H1 (cell line): ENCODE results near the gene COL5A1. TPM values are rescaled to one million over a fixed set of nuclear protein-coding genes. Genes with fewer than 3 reads are reported as not detected.

Experiments
- ASH2L ChIP-seq: fragments of 200-600, 300-600 bp; sonication (generic); IDR thresholded peaks from one replicate; pipeline ENCODE4 v1.7.1; 2017; ENCODE audit warnings: low read length
- BCL11A ChIP-seq, 2 experiments: IDR thresholded peaks; one replicate each; pipeline ENCODE4 v1.6.1; 2011; ENCODE audit warnings: low read depth in 2 of 2, low read length in 2 of 2, mild to moderate bottlenecking in 2 of 2
- CREB1 ChIP-seq: IDR thresholded peaks from 2 replicates; pipeline ENCODE4 v1.6.1; 2012; ENCODE audit warnings: inconsistent platforms
- CTBP2 ChIP-seq: IDR thresholded peaks from 2 replicates; pipeline ENCODE4 v1.7.0; 2011; ENCODE audit warnings: borderline replicate concordance, mild to moderate bottlenecking, moderate library complexity, mixed read lengths, low read length; ENCODE audit not compliant: insufficient read depth, insufficient read length
- NANOG ChIP-seq: IDR thresholded peaks from 2 replicates; pipeline ENCODE4 v1.6.1; 2011; ENCODE audit warnings: low read length, low read depth, mild to moderate bottlenecking, inconsistent platforms; ENCODE audit not compliant: insufficient read depth, poor library complexity, severe bottlenecking
- RAD21 ChIP-seq, 2 experiments: IDR thresholded peaks in 1 of 2; conservative IDR thresholded peaks in 1 of 2; 2 replicates each; pipeline ENCODE4 v1.6.1; 2011; ENCODE audit warnings: low read depth in 2 of 2, low read length in 2 of 2, improper control_type of control experiment in 1 of 2, inconsistent platforms in 1 of 2, mild to moderate bottlenecking in 1 of 2, moderate library complexity in 1 of 2
- SIN3A ChIP-seq, 2 experiments: IDR thresholded peaks in 1 of 2; conservative IDR thresholded peaks in 1 of 2; 2 replicates each; pipeline ENCODE4 v1.6.1; 2011 to 2012; ENCODE audit warnings: low read length in 2 of 2, improper control_type of control experiment in 1 of 2, low read depth in 1 of 2, mild to moderate bottlenecking in 1 of 2
- TBP ChIP-seq: IDR thresholded peaks from 2 replicates; pipeline ENCODE4 v1.6.1; 2011; ENCODE audit warnings: low read depth, low read length, improper control_type of control experiment
- polyA plus RNA-seq, 7 experiments: library from polyadenylated mRNA; depleted of rRNA in 3 of 7; stranded (reverse) in 5 of 7; unstranded in 2 of 7; fragments of >200 nt in 5 of 7; fragments of 200-250 nt in 2 of 7; gene quantifications; 1 replicate in 5 of 7; 2 replicates in 1 of 7; 4 replicates in 1 of 7; pipeline versions ENCODE4 v1.2.1 to v1.2.3, GENCODE V29; 2011 to 2013; ENCODE audit warnings: missing spikeins in 2 of 7, mixed read lengths in 2 of 7
- total RNA-seq: library from RNA; stranded (reverse); fragmentation: NEBNext Ultra II Directional; extraction: Animal tissue kit (Norgen Biotek cat#: 25700); gene quantifications from 2 replicates; pipeline ENCODE4 v1.2.1, GENCODE V29; 2021
- TF ChIP-seq, protein P1 (sequence below): fragments of 300-600 bp; sonication (generic); IDR thresholded peaks from 2 replicates; pipeline ENCODE4 v1.7.1; 2012; ENCODE audit warnings: low read length, moderate library complexity, mild to moderate bottlenecking, inconsistent platforms; ENCODE audit not compliant: insufficient replicate concordance
- TF ChIP-seq, protein P2 (sequence below): IDR thresholded peaks from 2 replicates; pipeline ENCODE4 v1.6.1; 2012; ENCODE audit warnings: inconsistent platforms

Gene COL5A1
- total and polyA plus RNA-seq, 2 of the 8 experiments (the other 6 are each of a cell fraction or from before 2014, with no cell fraction given): 3.8 to 12.0 TPM

DNA sequence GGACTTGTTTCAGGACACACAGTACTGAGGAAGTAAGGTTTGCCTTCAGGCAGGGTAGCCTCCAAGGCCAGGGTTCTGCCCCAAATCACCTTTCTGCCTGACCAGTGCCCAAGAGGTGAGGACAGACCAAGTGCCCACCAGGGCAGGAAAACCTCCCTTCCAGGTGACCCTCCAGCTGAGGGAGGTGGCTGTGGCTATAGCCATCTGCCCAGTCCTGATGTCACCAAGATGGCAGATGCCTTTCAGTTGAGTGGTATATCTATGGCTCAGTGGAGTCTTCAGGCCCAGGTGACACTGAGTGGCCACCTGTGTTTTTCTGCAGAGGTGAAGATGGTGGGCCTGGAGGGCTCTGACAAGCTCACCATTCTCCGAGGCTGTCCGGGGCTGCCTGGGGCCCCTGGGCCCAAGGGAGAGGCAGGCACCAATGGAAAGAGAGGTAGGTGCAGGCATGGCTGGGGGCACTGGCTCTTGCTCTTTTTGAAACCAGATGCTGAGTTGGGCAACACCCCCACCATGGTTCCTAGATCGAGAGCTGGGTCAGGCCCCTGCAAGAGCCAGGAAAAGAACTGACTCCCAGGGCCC, 240.7 kb downstream of the COL5A1 start (continued):
- TF ChIP-seq, protein P1, sequence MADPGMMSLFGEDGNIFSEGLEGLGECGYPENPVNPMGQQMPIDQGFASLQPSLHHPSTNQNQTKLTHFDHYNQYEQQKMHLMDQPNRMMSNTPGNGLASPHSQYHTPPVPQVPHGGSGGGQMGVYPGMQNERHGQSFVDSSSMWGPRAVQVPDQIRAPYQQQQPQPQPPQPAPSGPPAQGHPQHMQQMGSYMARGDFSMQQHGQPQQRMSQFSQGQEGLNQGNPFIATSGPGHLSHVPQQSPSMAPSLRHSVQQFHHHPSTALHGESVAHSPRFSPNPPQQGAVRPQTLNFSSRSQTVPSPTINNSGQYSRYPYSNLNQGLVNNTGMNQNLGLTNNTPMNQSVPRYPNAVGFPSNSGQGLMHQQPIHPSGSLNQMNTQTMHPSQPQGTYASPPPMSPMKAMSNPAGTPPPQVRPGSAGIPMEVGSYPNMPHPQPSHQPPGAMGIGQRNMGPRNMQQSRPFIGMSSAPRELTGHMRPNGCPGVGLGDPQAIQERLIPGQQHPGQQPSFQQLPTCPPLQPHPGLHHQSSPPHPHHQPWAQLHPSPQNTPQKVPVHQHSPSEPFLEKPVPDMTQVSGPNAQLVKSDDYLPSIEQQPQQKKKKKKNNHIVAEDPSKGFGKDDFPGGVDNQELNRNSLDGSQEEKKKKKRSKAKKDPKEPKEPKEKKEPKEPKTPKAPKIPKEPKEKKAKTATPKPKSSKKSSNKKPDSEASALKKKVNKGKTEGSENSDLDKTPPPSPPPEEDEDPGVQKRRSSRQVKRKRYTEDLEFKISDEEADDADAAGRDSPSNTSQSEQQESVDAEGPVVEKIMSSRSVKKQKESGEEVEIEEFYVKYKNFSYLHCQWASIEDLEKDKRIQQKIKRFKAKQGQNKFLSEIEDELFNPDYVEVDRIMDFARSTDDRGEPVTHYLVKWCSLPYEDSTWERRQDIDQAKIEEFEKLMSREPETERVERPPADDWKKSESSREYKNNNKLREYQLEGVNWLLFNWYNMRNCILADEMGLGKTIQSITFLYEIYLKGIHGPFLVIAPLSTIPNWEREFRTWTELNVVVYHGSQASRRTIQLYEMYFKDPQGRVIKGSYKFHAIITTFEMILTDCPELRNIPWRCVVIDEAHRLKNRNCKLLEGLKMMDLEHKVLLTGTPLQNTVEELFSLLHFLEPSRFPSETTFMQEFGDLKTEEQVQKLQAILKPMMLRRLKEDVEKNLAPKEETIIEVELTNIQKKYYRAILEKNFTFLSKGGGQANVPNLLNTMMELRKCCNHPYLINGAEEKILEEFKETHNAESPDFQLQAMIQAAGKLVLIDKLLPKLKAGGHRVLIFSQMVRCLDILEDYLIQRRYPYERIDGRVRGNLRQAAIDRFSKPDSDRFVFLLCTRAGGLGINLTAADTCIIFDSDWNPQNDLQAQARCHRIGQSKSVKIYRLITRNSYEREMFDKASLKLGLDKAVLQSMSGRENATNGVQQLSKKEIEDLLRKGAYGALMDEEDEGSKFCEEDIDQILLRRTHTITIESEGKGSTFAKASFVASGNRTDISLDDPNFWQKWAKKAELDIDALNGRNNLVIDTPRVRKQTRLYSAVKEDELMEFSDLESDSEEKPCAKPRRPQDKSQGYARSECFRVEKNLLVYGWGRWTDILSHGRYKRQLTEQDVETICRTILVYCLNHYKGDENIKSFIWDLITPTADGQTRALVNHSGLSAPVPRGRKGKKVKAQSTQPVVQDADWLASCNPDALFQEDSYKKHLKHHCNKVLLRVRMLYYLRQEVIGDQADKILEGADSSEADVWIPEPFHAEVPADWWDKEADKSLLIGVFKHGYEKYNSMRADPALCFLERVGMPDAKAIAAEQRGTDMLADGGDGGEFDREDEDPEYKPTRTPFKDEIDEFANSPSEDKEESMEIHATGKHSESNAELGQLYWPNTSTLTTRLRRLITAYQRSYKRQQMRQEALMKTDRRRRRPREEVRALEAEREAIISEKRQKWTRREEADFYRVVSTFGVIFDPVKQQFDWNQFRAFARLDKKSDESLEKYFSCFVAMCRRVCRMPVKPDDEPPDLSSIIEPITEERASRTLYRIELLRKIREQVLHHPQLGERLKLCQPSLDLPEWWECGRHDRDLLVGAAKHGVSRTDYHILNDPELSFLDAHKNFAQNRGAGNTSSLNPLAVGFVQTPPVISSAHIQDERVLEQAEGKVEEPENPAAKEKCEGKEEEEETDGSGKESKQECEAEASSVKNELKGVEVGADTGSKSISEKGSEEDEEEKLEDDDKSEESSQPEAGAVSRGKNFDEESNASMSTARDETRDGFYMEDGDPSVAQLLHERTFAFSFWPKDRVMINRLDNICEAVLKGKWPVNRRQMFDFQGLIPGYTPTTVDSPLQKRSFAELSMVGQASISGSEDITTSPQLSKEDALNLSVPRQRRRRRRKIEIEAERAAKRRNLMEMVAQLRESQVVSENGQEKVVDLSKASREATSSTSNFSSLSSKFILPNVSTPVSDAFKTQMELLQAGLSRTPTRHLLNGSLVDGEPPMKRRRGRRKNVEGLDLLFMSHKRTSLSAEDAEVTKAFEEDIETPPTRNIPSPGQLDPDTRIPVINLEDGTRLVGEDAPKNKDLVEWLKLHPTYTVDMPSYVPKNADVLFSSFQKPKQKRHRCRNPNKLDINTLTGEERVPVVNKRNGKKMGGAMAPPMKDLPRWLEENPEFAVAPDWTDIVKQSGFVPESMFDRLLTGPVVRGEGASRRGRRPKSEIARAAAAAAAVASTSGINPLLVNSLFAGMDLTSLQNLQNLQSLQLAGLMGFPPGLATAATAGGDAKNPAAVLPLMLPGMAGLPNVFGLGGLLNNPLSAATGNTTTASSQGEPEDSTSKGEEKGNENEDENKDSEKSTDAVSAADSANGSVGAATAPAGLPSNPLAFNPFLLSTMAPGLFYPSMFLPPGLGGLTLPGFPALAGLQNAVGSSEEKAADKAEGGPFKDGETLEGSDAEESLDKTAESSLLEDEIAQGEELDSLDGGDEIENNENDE: no peak
- TF ChIP-seq NANOG: no peak
- no peak for TF ChIP-seq ASH2L
- TF ChIP-seq BCL11A (IDR thresholded peaks at IDR 0.05; ENCODE audit: low read depth in 2 of 2, low read length in 2 of 2): no peak
- TF ChIP-seq RAD21 (IDR thresholded peaks at IDR 0.05 in 1 of 2, conservative IDR thresholded peaks at IDR 0.05 in 1 of 2; ENCODE audit: low read depth in 2 of 2, low read length in 2 of 2): no peak
- TF ChIP-seq, protein P2, sequence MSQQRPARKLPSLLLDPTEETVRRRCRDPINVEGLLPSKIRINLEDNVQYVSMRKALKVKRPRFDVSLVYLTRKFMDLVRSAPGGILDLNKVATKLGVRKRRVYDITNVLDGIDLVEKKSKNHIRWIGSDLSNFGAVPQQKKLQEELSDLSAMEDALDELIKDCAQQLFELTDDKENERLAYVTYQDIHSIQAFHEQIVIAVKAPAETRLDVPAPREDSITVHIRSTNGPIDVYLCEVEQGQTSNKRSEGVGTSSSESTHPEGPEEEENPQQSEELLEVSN: no peak
- TF ChIP-seq TBP: no peak
- no peak for TF ChIP-seq CREB1
- no peak for TF ChIP-seq SIN3A (conservative IDR thresholded peaks at IDR 0.05 in 1 of 2, IDR thresholded peaks at IDR 0.05 in 1 of 2; ENCODE audit: low read depth in 1 of 2, low read length in 2 of 2)
- TF ChIP-seq CTBP2: no peak
